Lung (tissue), 12 donors: ENCODE data around the gene FOXN1. TPM values are rescaled to one million over a fixed set of nuclear protein-coding genes. Genes with fewer than 3 reads are reported as not detected.
"Not testable (repeated sequence)": the region's sequence is repeated elsewhere in the genome, so short reads cannot be mapped to it uniquely, and the experiment has no call there.

ENCODE experiments used
- ATAC-seq: fragments of 200-7000 bp; cut with Tn5 transposase; one replicate; pipeline ENCODE4 v1.9.1; 2020; ENCODE audit warnings: moderate number of reproducible peaks; ENCODE audit not compliant: insufficient read depth, low FRiP score
- DNase-seq, 3 donors: peaks; one replicate each; pipeline ENCODE4 v3.0.0-alpha.2; 2013 to 2017
- H3K27ac ChIP-seq, 2 donors: one replicate each; pipeline ENCODE4 v1.5.1; 2013; ENCODE audit warnings: mild to moderate bottlenecking in 2 of 2, moderate library complexity in 2 of 2, control low read depth in 1 of 2, inconsistent platforms in 1 of 2, low read depth in 1 of 2, low read length in 1 of 2
- H3K27me3 ChIP-seq, 3 donors: one replicate each; pipeline ENCODE4 v1.5.1; 2013; ENCODE audit warnings: low read length in 2 of 3; ENCODE audit not compliant: control insufficient read depth in 3 of 3, insufficient read depth in 3 of 3
- H3K36me3 ChIP-seq, 4 donors: one replicate each; pipeline ENCODE4 v1.5.1; 2013; ENCODE audit warnings: low read length in 4 of 4, mild to moderate bottlenecking in 1 of 4, moderate library complexity in 1 of 4; ENCODE audit not compliant: control insufficient read depth in 4 of 4, insufficient read depth in 4 of 4
- H3K4me1 ChIP-seq, 5 donors: one replicate each; pipeline ENCODE4 v1.5.1; 2013; ENCODE audit warnings: low read length in 5 of 5, mild to moderate bottlenecking in 2 of 5, moderate library complexity in 1 of 5; ENCODE audit not compliant: control insufficient read depth in 5 of 5, insufficient read depth in 5 of 5
- H3K4me3 ChIP-seq: one replicate; pipeline ENCODE4 v1.5.1; 2013; ENCODE audit warnings: mild to moderate bottlenecking, control low read depth, moderate library complexity
- H3K9ac ChIP-seq, 2 donors: one replicate each; pipeline ENCODE4 v1.5.1; 2013; ENCODE audit warnings: low read length in 2 of 2, control low read depth in 1 of 2; ENCODE audit not compliant: insufficient read depth in 1 of 2
- H3K9me3 ChIP-seq, 4 donors: one replicate each; pipeline ENCODE4 v1.5.1; 2013; ENCODE audit warnings: low read length in 3 of 4, mild to moderate bottlenecking in 1 of 4, moderate library complexity in 1 of 4; ENCODE audit not compliant: control insufficient read depth in 4 of 4, insufficient read depth in 3 of 4
- WGBS, 2 donors: extraction: QIAGEN DNeasy Blood & Tissue Kit; methylation state at CpG; one replicate each; pipeline ENCODE4 v1.1.7; 2013; 5-methylcytosine and 5-hydroxymethylcytosine counted together
- polyA plus RNA-seq, 2 donors: library from polyadenylated mRNA; stranded (reverse); fragments of 200-250 nt; gene quantifications; one replicate each; pipeline ENCODE4 v1.2.1, GENCODE V29; 2013
- total RNA-seq, 2 donors: library from RNA; depleted of rRNA in 1 of 2; stranded (reverse); fragments of >200 nt in 1 of 2; gene quantifications; one replicate each; pipeline ENCODE4 v1.2.1, GENCODE V29; 2014 to 2021
- TF ChIP-seq, protein P1 (sequence below): IDR thresholded peaks from 2 replicates; pipeline ENCODE4 v1.5.1; 2012; ENCODE audit warnings: mild to moderate bottlenecking; ENCODE audit errors: control extremely low read depth, extremely low read depth
- donor health status: control.
- donor health status: control.
- donor health status: Bipolar disorder and iron deficiency.
- donor health status: healthy.
- donor health status: DM: yes; HTN: yes; CAD: no.

The FOXN1 gene
- total and polyA plus RNA-seq, 4 donors, result 0.13 to 0.25 (median 0.18) TPM; not detected in 1

DNA sequence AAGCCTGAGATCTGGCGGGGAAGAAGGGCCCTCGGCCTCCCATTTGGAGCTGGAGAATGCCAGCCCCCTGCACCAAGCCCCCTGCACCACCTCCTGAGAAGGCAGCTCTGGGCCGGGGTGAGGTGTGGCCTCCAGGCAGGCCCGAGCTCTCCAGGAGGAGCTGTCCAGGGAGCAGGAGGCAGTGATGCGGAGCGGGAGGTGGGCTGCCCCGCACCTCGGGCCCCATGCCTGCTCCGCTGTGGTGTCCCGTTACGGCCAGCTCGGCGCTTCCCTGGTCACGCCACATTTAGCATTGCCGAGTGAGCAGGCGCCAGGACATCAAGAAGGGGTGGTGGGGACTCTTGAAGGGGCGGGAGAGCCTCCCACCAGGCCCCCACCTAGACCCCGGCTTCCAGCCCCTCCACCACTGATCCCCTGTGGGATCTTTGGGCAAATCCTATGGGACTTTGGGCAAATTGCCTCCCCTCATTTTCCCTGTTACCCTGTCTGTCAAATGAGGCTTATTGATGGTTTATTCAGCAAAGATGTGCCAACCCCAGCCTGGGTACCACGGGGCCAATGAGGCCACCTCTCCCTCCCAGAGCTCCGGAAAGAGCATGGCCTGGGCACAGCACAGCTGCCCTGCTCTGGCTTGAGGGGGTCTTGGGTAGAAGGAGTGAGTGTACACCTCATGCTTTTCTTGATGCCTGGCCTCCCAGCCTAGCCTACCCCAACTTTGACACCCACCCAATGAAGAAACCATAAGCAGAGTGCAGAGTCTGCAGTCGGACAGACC lies 15.3 kb downstream of the FOXN1 start:
- no peaks in the 10 kb centered on the region for H3K36me3 ChIP-seq
- no peaks in the 10 kb centered on the region for H3K27me3 ChIP-seq
- H3K27ac ChIP-seq, result no peak overlapping the region
- H3K9ac ChIP-seq, result no peak overlapping the region
- 74 to 79% methylated on average over 21 of the region's 21 CpGs for WGBS, 2 donors
- no peak for ATAC-seq
- TF ChIP-seq, protein P1, sequence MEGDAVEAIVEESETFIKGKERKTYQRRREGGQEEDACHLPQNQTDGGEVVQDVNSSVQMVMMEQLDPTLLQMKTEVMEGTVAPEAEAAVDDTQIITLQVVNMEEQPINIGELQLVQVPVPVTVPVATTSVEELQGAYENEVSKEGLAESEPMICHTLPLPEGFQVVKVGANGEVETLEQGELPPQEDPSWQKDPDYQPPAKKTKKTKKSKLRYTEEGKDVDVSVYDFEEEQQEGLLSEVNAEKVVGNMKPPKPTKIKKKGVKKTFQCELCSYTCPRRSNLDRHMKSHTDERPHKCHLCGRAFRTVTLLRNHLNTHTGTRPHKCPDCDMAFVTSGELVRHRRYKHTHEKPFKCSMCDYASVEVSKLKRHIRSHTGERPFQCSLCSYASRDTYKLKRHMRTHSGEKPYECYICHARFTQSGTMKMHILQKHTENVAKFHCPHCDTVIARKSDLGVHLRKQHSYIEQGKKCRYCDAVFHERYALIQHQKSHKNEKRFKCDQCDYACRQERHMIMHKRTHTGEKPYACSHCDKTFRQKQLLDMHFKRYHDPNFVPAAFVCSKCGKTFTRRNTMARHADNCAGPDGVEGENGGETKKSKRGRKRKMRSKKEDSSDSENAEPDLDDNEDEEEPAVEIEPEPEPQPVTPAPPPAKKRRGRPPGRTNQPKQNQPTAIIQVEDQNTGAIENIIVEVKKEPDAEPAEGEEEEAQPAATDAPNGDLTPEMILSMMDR, result no peak
- no peaks in the 10 kb centered on the region for H3K9me3 ChIP-seq
- no peak for DNase-seq
- H3K4me1 ChIP-seq, result peaks cover 0 to 15% (median 0%) of the 10 kb centered on the region in 5 donors
- no peak overlapping the region for H3K4me3 ChIP-seq

DNA sequence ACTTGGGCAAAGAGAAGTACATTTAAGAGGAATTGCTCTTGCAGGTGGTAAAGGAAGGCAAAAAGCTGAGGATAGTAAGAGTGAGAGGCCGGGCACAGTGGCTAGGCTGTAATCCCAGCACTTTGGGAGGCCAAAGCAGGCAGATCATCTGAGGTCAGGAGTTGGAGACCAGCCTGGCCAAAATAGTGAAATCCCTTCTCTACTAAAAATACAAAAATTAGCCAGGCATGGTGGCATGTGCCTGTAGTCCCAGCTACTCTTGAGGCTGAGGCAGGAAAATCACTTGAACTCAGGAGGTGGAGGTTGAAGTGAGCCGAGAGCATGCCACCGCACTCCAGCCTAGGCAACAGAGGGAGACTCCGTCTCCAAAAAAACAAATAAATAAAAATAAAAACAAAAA lies 16.1 kb downstream of the FOXN1 start:
- 81 to 91% methylated on average over 4 of the region's 4 CpGs for WGBS, 2 donors
- not testable (repeated sequence) for DNase-seq, ATAC-seq, H3K9ac ChIP-seq, H3K36me3 ChIP-seq, H3K27me3 ChIP-seq, H3K27ac ChIP-seq, H3K4me3 ChIP-seq, H3K9me3 ChIP-seq
- H3K4me1 ChIP-seq, result peaks cover 0 to 18% (median 0%) of the 10 kb centered on the region in 5 donors

DNA sequence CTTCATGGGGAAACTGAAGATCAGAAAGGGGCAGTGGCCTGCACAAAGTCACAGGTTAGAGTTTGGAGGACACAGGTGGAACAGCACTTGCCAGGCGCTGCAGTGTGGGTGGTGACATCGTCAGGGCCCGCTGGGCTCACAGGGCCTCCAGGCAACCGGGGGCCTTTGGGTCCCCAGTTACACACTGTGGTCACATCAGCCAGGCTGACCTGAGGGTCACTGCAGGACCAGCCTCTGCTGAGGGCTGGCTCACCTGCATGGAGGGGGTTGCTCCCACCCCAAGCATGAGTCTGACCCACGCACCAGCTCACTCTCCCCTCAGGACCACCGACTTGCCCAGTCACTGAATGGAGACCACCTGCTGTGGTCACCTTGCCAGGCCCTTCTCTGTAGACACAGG lies 17.0 kb downstream of the FOXN1 start:
- DNase-seq (no peak), ATAC-seq (no peak)
- no peaks in the 10 kb centered on the region for H3K36me3 ChIP-seq
- no peak overlapping the region for H3K27ac ChIP-seq
- WGBS, 2 donors, result 86 to 93% methylated on average over 6 of the region's 6 CpGs
- TF ChIP-seq, protein P1, result no peak
- H3K27me3 ChIP-seq, result no peaks in the 10 kb centered on the region
- H3K4me3 ChIP-seq, result no peak overlapping the region
- H3K9ac ChIP-seq, result no peak overlapping the region
- no peaks in the 10 kb centered on the region for H3K9me3 ChIP-seq
- peaks cover 0 to 19% (median 0%) of the 10 kb centered on the region in 5 donors for H3K4me1 ChIP-seq

DNA sequence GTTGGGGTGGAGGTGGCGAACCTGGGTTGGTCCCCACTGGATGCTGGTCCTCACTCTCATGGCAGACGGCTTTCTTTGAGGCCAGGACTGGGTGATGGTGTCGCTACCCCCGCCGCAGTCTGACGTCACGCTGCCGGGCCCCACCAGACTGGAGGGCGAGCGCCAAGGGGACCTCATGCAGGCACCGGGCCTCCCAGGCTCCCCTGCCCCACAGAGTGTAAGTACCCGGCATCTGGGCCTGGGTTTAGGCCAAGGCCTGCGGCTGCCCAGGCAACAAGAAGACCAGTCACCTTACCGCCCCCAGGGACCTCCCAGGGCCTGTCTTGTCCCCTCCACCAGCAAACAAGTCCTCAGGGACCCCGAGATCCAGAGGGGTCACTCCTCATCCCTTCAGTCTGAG lies 17.7 kb downstream of the FOXN1 start:
- no peak overlapping the region for H3K9ac ChIP-seq
- ATAC-seq (no peak), DNase-seq (no peak)
- peak overlapping the region in 1 of 2 donors; percentile 6 for H3K27ac ChIP-seq
- 88 to 92% methylated on average over 9 to 15 of the region's 15 CpGs for WGBS, 2 donors
- no peaks in the 10 kb centered on the region for H3K9me3 ChIP-seq
- H3K4me3 ChIP-seq, result no peak overlapping the region
- TF ChIP-seq, protein P1, result no peak
- H3K4me1 ChIP-seq, result peaks cover 0 to 19% (median 0%) of the 10 kb centered on the region in 5 donors
- no peaks in the 10 kb centered on the region for H3K27me3 ChIP-seq
- H3K36me3 ChIP-seq, result no peaks in the 10 kb centered on the region
